ENCODE data around the gene HOXB2. TPM values are rescaled to one million over a fixed set of nuclear protein-coding genes. Genes with fewer than 3 reads are reported as not detected.

HOXB2 gene
- total and polyA plus RNA-seq, 9 of the 15 experiments (the other 6 are each of a cell fraction or from before 2014, with no cell fraction given) = 2.1 to 97.7 (median 21.2) TPM

DNA sequence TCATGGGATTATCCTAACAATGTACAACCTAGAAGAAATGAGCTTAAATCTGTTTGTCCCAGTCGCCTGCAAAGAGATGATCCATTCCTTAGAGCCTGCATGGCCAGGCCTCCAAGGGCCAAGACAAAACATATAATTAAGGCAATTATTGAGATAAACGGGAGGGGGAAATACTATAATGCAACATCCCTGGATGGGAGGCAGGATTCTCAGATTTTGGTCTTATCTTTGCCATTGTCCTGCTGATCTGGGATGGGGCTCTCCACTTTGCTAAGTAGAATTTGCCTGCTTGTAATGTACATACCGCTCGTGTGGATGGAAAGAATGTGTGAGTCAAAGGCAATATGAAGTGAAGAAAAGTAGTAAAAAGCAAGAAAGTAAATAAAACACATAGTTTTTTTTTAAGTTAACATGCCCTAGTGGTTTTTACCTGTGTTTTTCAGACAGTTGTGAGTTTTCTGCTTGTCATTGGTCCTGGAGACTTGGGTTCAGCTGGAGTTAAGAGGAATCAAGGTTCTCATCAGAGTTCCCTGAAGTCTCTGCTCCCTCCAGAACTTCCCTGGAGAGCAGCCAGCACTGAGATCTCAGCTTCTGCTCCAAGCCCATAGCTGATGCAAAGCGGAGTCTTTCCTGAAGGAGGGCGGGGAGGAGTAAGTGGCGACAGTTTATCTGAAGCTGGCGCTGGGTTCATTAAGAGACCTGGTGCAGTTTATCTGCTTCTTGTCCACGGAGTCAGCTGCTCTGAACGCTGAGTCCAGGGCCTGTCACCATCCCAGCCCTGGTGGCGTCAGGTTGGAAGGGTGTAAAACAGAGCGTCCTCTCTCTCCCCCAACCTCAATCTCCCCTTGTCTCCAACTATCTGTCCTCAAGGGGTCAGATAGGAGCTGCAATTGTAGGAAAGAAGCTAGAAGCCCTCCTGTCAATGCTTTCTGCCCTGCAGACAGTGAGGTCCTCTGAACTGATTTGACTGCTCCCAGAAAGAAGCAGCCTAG is 44.2 kb downstream of the HOXB2 start (continued):
- TF ChIP-seq, protein P1, sequence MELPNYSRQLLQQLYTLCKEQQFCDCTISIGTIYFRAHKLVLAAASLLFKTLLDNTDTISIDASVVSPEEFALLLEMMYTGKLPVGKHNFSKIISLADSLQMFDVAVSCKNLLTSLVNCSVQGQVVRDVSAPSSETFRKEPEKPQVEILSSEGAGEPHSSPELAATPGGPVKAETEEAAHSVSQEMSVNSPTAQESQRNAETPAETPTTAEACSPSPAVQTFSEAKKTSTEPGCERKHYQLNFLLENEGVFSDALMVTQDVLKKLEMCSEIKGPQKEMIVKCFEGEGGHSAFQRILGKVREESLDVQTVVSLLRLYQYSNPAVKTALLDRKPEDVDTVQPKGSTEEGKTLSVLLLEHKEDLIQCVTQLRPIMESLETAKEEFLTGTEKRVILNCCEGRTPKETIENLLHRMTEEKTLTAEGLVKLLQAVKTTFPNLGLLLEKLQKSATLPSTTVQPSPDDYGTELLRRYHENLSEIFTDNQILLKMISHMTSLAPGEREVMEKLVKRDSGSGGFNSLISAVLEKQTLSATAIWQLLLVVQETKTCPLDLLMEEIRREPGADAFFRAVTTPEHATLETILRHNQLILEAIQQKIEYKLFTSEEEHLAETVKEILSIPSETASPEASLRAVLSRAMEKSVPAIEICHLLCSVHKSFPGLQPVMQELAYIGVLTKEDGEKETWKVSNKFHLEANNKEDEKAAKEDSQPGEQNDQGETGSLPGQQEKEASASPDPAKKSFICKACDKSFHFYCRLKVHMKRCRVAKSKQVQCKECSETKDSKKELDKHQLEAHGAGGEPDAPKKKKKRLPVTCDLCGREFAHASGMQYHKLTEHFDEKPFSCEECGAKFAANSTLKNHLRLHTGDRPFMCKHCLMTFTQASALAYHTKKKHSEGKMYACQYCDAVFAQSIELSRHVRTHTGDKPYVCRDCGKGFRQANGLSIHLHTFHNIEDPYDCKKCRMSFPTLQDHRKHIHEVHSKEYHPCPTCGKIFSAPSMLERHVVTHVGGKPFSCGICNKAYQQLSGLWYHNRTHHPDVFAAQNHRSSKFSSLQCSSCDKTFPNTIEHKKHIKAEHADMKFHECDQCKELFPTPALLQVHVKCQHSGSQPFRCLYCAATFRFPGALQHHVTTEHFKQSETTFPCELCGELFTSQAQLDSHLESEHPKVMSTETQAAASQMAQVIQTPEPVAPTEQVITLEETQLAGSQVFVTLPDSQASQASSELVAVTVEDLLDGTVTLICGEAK (IDR thresholded peaks at IDR 0.05) = no peak
- TF ChIP-seq, protein P1 (CRISPR knock-in tag; IDR thresholded peaks at IDR 0.05) = no peak
- TF ChIP-seq, protein P2, sequence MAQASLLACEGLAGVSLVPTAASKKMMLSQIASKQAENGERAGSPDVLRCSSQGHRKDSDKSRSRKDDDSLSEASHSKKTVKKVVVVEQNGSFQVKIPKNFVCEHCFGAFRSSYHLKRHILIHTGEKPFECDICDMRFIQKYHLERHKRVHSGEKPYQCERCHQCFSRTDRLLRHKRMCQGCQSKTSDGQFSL (CRISPR knock-in tag; IDR thresholded peaks at IDR 0.05) = no peak
- TF ChIP-seq, protein P2 (tag; IDR thresholded peaks at IDR 0.05) = no peak
- no peak for TF ChIP-seq HMGN3 (IDR thresholded peaks at IDR 0.05; ENCODE audit: borderline replicate concordance, extremely low read depth, insufficient read length, low read depth, low read length)
- TF ChIP-seq TRIM28 (IDR thresholded peaks at IDR 0.05) = no peak
- no peak for TF ChIP-seq HNRNPK (IDR thresholded peaks at IDR 0.05; ENCODE audit: low read depth, low read length, poor library complexity, severe bottlenecking)
- no peak for TF ChIP-seq BRCA1 (IDR thresholded peaks at IDR 0.05)
- TF ChIP-seq BRCA1 (CRISPR knock-in tag; IDR thresholded peaks at IDR 0.05) = no peak
- TF ChIP-seq EP400 (IDR thresholded peaks at IDR 0.05) = no peak
- TF ChIP-seq, protein P3, sequence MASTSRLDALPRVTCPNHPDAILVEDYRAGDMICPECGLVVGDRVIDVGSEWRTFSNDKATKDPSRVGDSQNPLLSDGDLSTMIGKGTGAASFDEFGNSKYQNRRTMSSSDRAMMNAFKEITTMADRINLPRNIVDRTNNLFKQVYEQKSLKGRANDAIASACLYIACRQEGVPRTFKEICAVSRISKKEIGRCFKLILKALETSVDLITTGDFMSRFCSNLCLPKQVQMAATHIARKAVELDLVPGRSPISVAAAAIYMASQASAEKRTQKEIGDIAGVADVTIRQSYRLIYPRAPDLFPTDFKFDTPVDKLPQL (IDR thresholded peaks at IDR 0.05; ENCODE audit: extremely low read depth, insufficient read length) = no peak
- TF ChIP-seq TRIM24 (IDR thresholded peaks at IDR 0.05) = no peak
- TF ChIP-seq NFATC3 (IDR thresholded peaks at IDR 0.05) = no peak
- TF ChIP-seq RCOR1 (IDR thresholded peaks at IDR 0.05; ENCODE audit: borderline replicate concordance in 1 of 2, low read depth in 2 of 2, low read length in 2 of 2) = peak in 1 of 2 experiments; percentile 90; a peak in 2 of 4 replicates
- no peak for TF ChIP-seq NELFE (IDR thresholded peaks at IDR 0.05; ENCODE audit: insufficient read depth, insufficient read length)
- TF ChIP-seq, protein P4, sequence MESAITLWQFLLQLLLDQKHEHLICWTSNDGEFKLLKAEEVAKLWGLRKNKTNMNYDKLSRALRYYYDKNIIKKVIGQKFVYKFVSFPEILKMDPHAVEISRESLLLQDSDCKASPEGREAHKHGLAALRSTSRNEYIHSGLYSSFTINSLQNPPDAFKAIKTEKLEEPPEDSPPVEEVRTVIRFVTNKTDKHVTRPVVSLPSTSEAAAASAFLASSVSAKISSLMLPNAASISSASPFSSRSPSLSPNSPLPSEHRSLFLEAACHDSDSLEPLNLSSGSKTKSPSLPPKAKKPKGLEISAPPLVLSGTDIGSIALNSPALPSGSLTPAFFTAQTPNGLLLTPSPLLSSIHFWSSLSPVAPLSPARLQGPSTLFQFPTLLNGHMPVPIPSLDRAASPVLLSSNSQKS (CRISPR knock-in tag; IDR thresholded peaks at IDR 0.05) = no peak
